Lower lobe of right lung (tissue), 2 donors: ENCODE data around the gene SLMAP. TPM values are rescaled to one million over a fixed set of nuclear protein-coding genes. Genes with fewer than 3 reads are reported as not detected.

Experiments
- ATAC-seq, 2 donors: fragments of 200-7000 bp; cut with Tn5 transposase; one replicate each; pipeline ENCODE4 v1.9.1; 2020 to 2022; ENCODE audit warnings: mild to moderate bottlenecking in 2 of 2, moderate library complexity in 2 of 2
- DNase-seq: peaks from one replicate; pipeline ENCODE4 v3.0.0-alpha.2; 2020
- H3K27ac ChIP-seq: fragments of 200-600 bp; one replicate; pipeline ENCODE4 v1.8.0; 2022
- H3K27me3 ChIP-seq: fragments of 200-600 bp; one replicate; pipeline ENCODE4 v1.8.0; 2022; ENCODE audit warnings: low read depth
- H3K36me3 ChIP-seq: fragments of 200-600 bp; one replicate; pipeline ENCODE4 v1.8.0; 2022; ENCODE audit warnings: mild to moderate bottlenecking
- H3K4me1 ChIP-seq: fragments of 200-600 bp; one replicate; pipeline ENCODE4 v1.8.0; 2022
- H3K4me3 ChIP-seq: fragments of 200-600 bp; one replicate; pipeline ENCODE4 v1.8.0; 2022; ENCODE audit warnings: mild to moderate bottlenecking
- H3K9me3 ChIP-seq: fragments of 200-600 bp; one replicate; pipeline ENCODE4 v1.8.0; 2022
- intact Hi-C: fragments of 100-400 bp; cut with DNase I; formaldehyde crosslinking; loops from one replicate; pipeline ENCODE4 v1.11.0; 2022
- total RNA-seq: library from RNA; stranded (reverse); fragmentation: NEBNext Ultra II Directional; extraction: Animal tissue kit (Norgen Biotek cat#: 25700); gene quantifications from one replicate; pipeline ENCODE4 v1.2.1, GENCODE V29; 2021
- TF ChIP-seq, protein P1 (sequence below): fragments of 200-600 bp; IDR thresholded peaks from one replicate; pipeline ENCODE4 v1.8.0; 2022; ENCODE audit warnings: antibody characterized with exemption, mild to moderate bottlenecking
- donor health status: DM: no; HTN: yes; CAD: no; lungs with severe emphysema.

Gene SLMAP
- total RNA-seq, 1 donor from 2014 or later = 66.3 TPM

GRCh38 chr3:57923101-57923500, 167.0 kb downstream of the SLMAP start:
- Histone ChIP-seq H3K27me3 (no peaks in the 10 kb centered on the region), H3K4me3 (no peak overlapping the region), H3K27ac (no peak overlapping the region), H3K9me3 (no peaks in the 10 kb centered on the region), H3K4me1 (no peaks in the 10 kb centered on the region), H3K36me3 (peaks cover 69% of the 10 kb centered on the region)
- ATAC-seq (no peak), DNase-seq (no peak)
- TF ChIP-seq, protein P1, sequence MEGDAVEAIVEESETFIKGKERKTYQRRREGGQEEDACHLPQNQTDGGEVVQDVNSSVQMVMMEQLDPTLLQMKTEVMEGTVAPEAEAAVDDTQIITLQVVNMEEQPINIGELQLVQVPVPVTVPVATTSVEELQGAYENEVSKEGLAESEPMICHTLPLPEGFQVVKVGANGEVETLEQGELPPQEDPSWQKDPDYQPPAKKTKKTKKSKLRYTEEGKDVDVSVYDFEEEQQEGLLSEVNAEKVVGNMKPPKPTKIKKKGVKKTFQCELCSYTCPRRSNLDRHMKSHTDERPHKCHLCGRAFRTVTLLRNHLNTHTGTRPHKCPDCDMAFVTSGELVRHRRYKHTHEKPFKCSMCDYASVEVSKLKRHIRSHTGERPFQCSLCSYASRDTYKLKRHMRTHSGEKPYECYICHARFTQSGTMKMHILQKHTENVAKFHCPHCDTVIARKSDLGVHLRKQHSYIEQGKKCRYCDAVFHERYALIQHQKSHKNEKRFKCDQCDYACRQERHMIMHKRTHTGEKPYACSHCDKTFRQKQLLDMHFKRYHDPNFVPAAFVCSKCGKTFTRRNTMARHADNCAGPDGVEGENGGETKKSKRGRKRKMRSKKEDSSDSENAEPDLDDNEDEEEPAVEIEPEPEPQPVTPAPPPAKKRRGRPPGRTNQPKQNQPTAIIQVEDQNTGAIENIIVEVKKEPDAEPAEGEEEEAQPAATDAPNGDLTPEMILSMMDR = no peak
- intact Hi-C loops = no loop called here

GRCh38 chr3:57923752-57924151, 167.6 kb downstream of the SLMAP start:
- peaks cover 64% of the 10 kb centered on the region for H3K36me3 ChIP-seq

DNA sequence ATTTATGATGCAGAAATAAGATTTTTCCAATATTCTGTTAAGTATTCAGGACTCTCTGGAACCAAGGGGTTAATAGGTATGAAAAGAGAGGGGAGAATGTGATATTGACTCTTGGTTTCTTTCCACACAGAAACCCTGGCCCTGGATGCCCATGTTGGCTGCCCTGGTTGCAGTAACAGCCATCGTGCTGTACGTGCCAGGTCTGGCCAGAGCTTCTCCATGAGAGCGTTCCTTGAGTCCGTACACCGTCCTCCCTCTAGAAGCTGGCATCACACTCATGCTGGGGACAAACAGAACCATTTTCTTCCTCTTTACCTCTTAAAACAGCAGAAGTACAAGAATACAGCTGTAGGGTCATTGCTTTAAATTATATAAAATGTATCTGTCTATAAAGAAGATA, 171.1 kb downstream of the SLMAP start:
- H3K36me3 ChIP-seq = peaks cover 46% of the 10 kb centered on the region
- no peaks in the 10 kb centered on the region for H3K4me1 ChIP-seq
- intact Hi-C loops = no loop called here
- no peaks in the 10 kb centered on the region for H3K27me3 ChIP-seq
- no peak overlapping the region for H3K27ac ChIP-seq
- ATAC-seq (no peak), DNase-seq (no peak)
- TF ChIP-seq, protein P1 = no peak
- no peak overlapping the region for H3K4me3 ChIP-seq
- H3K9me3 ChIP-seq = no peaks in the 10 kb centered on the region

More at GRCh38 chr3:57923752-57924151, 167.6 kb downstream of the SLMAP start:
- no peak overlapping the region for H3K4me3 ChIP-seq
- intact Hi-C loops = no loop called here
- DNase-seq = no peak
- ATAC-seq = no peak
- no peaks in the 10 kb centered on the region for H3K27me3 ChIP-seq
- no peak overlapping the region for H3K27ac ChIP-seq
- H3K9me3 ChIP-seq = no peaks in the 10 kb centered on the region
- no peaks in the 10 kb centered on the region for H3K4me1 ChIP-seq
- TF ChIP-seq, protein P1 = no peak

DNA sequence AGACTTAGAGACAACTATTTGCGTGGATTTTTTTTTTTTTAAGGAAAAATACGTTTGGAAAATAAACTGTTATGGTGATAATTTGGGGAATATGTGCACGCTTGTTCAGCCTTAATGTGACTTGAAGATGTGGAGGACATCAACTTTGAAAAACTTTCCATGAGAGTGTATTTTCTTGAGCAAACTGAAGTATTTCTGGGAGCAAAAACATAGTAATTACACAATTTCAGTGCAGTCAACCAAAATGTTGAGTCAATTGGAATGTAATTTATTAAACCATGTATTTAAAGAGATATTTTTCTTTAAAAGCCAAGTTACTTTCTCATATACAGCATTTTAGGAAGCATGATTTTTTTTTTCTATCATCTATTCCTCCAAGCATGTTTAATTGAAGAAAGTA, 171.8 kb downstream of the SLMAP start:
- ATAC-seq = no peak
- no peak for DNase-seq
- intact Hi-C loops = no loop called here
- H3K27me3 ChIP-seq = no peaks in the 10 kb centered on the region
- no peaks in the 10 kb centered on the region for H3K4me1 ChIP-seq
- no peak overlapping the region for H3K27ac ChIP-seq
- TF ChIP-seq, protein P1 = no peak
- H3K9me3 ChIP-seq = no peaks in the 10 kb centered on the region
- no peak overlapping the region for H3K4me3 ChIP-seq
- H3K36me3 ChIP-seq = peaks cover 40% of the 10 kb centered on the region

DNA sequence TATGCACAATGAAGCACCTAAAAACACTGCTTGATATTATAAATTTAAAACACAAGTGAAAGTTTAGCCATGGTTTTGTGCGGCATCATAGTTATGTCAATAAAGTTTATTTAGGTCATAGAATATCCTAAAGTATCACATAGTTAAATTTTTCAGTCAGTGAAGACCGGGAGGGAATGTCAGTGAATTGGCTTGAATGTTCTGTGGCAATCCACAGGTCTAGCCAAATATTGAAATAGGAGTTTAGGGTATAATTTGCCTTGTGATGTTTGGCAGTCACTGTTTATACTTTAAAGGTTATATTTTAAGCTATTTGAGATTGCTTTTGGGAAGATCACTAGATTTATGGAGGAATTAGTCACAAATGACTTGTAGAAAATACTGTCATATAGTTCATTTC, 172.4 kb downstream of the SLMAP start:
- H3K4me3 ChIP-seq = no peak overlapping the region
- H3K4me1 ChIP-seq = no peaks in the 10 kb centered on the region
- peaks cover 34% of the 10 kb centered on the region for H3K36me3 ChIP-seq
- H3K27me3 ChIP-seq = no peaks in the 10 kb centered on the region
- ATAC-seq = no peak
- no peak for DNase-seq
- H3K27ac ChIP-seq = no peak overlapping the region
- TF ChIP-seq, protein P1 = no peak
- no peaks in the 10 kb centered on the region for H3K9me3 ChIP-seq
- intact Hi-C loops = no loop called here

DNA sequence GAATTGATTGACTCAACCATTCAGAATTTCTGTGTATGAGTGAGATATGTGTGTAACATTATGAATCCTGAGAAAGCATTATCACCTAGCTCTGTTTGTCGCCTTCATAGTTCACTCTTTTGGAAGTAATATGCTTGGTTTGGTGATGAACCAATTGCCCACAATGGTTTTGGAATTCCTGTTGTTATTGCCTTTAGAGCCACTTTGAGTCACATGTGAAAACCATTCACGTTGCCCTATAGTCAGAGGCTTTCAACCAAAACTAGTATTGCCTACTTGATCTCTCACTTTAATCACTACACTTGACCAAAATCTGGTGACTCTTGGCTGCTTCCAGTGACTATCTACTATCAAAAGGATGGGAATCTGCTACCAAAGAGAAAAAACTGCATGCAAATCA, 173.9 kb downstream of the SLMAP start:
- intact Hi-C loops = no loop called here

More for the DNA sequence above, 173.9 kb downstream of the SLMAP start:
- TF ChIP-seq, protein P1 = no peak
- no peak for ATAC-seq
- Histone ChIP-seq H3K27me3 (no peaks in the 10 kb centered on the region), H3K4me1 (no peaks in the 10 kb centered on the region), H3K36me3 (peaks cover 25% of the 10 kb centered on the region), H3K27ac (no peak overlapping the region), H3K4me3 (no peak overlapping the region), H3K9me3 (no peaks in the 10 kb centered on the region)
- DNase-seq = no peak
